ENCODE measurements around the gene SIN3A.

The SIN3A gene

GRCh38 chr15:75328493-75329314, 122.8 kb downstream of the SIN3A start:
- no peak for TF ChIP-seq CTCF (IDR thresholded peaks at IDR 0.05; ENCODE audit: poor library complexity, severe bottlenecking)
- no peaks in the 10 kb centered on the region for H3K27me3 ChIP-seq (ENCODE audit: insufficient read depth, poor library complexity, severe bottlenecking)
- H3K36me3 ChIP-seq (ENCODE audit: low read depth) = no peaks in the 10 kb centered on the region
- no peak for ATAC-seq (ENCODE audit: low read depth)
- DNase-seq (ENCODE audit: low spot score) = no peak
- H3K27ac ChIP-seq (ENCODE audit: poor library complexity, severe bottlenecking) = no peak overlapping the region
- H3K4me1 ChIP-seq (ENCODE audit: insufficient read depth, poor library complexity, severe bottlenecking) = no peaks in the 10 kb centered on the region
- no peak overlapping the region for H3K4me3 ChIP-seq (ENCODE audit: severe bottlenecking)
- no peaks in the 10 kb centered on the region for H3K9me3 ChIP-seq (ENCODE audit: severe bottlenecking)

GRCh38 chr15:75327491-75327890, 124.0 kb downstream of the SIN3A start:
- Histone ChIP-seq H3K36me3 (ENCODE audit: low read depth) (no peaks in the 10 kb centered on the region), H3K9me3 (ENCODE audit: severe bottlenecking) (no peaks in the 10 kb centered on the region), H3K4me1 (ENCODE audit: insufficient read depth, poor library complexity, severe bottlenecking) (no peaks in the 10 kb centered on the region), H3K27ac (ENCODE audit: poor library complexity, severe bottlenecking) (no peak overlapping the region), H3K4me3 (ENCODE audit: severe bottlenecking) (no peak overlapping the region), H3K27me3 (ENCODE audit: insufficient read depth, poor library complexity, severe bottlenecking) (no peaks in the 10 kb centered on the region)
- no peak for DNase-seq (ENCODE audit: low spot score)
- no peak for TF ChIP-seq CTCF (IDR thresholded peaks at IDR 0.05; ENCODE audit: poor library complexity, severe bottlenecking)
- ATAC-seq (ENCODE audit: low read depth) = no peak

GRCh38 chr15:75327005-75327404, 124.5 kb downstream of the SIN3A start:
- no peak for TF ChIP-seq CTCF (IDR thresholded peaks at IDR 0.05; ENCODE audit: poor library complexity, severe bottlenecking)
- ATAC-seq (ENCODE audit: low read depth) (no peak; the same call in 2 of the 3 replicates), DNase-seq (ENCODE audit: low spot score) (no peak)
- H3K27me3 ChIP-seq (ENCODE audit: insufficient read depth, poor library complexity, severe bottlenecking) = no peaks in the 10 kb centered on the region
- no peaks in the 10 kb centered on the region for H3K9me3 ChIP-seq (ENCODE audit: severe bottlenecking)
- H3K4me1 ChIP-seq (ENCODE audit: insufficient read depth, poor library complexity, severe bottlenecking) = no peaks in the 10 kb centered on the region
- H3K4me3 ChIP-seq (ENCODE audit: severe bottlenecking) = no peak overlapping the region
- no peak overlapping the region for H3K27ac ChIP-seq (ENCODE audit: poor library complexity, severe bottlenecking)
- H3K36me3 ChIP-seq (ENCODE audit: low read depth) = no peaks in the 10 kb centered on the region

- H3K27ac ChIP-seq (ENCODE audit: poor library complexity, severe bottlenecking) = no peak overlapping the region
- no peak for TF ChIP-seq CTCF (IDR thresholded peaks at IDR 0.05; ENCODE audit: poor library complexity, severe bottlenecking)
- no peak for DNase-seq (ENCODE audit: low spot score)
- no peaks in the 10 kb centered on the region for H3K27me3 ChIP-seq (ENCODE audit: insufficient read depth, poor library complexity, severe bottlenecking)
- H3K4me3 ChIP-seq (ENCODE audit: severe bottlenecking) = no peak overlapping the region
- ATAC-seq (ENCODE audit: low read depth) = no peak
- H3K9me3 ChIP-seq (ENCODE audit: severe bottlenecking) = no peaks in the 10 kb centered on the region
- no peaks in the 10 kb centered on the region for H3K36me3 ChIP-seq (ENCODE audit: low read depth)
- no peaks in the 10 kb centered on the region for H3K4me1 ChIP-seq (ENCODE audit: insufficient read depth, poor library complexity, severe bottlenecking)
Measured at GRCh38 chr15:75325922-75326321, 125.6 kb downstream of the SIN3A start.

DNA sequence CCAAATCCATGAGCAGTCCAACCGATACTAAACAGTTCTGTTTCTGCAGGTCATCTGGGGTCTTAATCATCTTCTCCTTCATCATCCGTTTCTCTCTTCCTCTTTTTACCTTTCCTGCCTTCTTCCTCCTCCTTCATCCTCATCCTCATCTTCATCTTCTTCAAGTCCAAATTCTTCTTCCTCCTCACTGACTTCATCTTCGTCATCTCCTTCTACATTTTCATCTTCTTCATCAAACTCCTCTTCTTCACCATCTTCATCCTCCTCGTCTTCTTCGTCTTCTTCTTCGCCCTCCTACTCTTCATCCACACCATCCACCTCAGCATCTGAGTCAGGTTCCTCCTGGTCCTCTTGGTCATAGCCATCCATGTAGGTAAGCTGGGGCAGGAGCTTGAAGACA, 129.8 kb downstream of the SIN3A start:
- no peak for ATAC-seq (ENCODE audit: low read depth)
- Histone ChIP-seq H3K27me3 (ENCODE audit: insufficient read depth, poor library complexity, severe bottlenecking) (no peaks in the 10 kb centered on the region), H3K4me1 (ENCODE audit: insufficient read depth, poor library complexity, severe bottlenecking) (no peaks in the 10 kb centered on the region), H3K27ac (ENCODE audit: poor library complexity, severe bottlenecking) (no peak overlapping the region), H3K4me3 (ENCODE audit: severe bottlenecking) (no peak overlapping the region), H3K9me3 (ENCODE audit: severe bottlenecking) (no peaks in the 10 kb centered on the region), H3K36me3 (ENCODE audit: low read depth) (no peaks in the 10 kb centered on the region)
- no peak for TF ChIP-seq CTCF (IDR thresholded peaks at IDR 0.05; ENCODE audit: poor library complexity, severe bottlenecking)
- no peak for DNase-seq (ENCODE audit: low spot score)
